Measurements from ENCODE around the gene OTUB2. TPM values are rescaled to one million over a fixed set of nuclear protein-coding genes. Genes with fewer than 3 reads are reported as not detected.

Gene OTUB2
- total and polyA plus RNA-seq, 4 donors, result 0.28 to 0.92 (median 0.63) TPM

DNA sequence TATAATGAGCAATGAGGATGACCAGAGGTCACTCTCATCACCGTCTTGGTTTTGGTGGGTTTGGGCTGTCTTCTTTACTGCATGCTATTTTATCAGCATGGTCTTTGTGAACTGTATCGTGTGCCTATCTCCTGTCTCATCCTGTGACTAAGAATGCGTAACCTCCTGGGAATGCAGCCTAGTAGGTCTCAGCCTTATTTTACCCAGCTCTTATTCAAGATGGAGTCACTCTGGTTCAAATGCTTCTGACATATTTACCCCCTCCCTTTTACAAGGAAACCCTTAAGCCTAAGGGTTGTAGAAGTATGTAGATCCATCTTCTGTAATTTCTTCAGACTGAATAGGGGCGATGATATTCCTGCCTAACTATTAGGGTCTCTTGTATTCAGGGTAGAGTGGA lies 63.3 kb downstream of the OTUB2 start:
- no peak for DNase-seq (ENCODE audit: low spot score)
- Histone ChIP-seq H3K9me3 (ENCODE audit: control insufficient read depth in 4 of 4, low read length in 3 of 4) (no peaks in the 10 kb centered on the region), H3K27me3 (ENCODE audit: control insufficient read depth in 4 of 4, insufficient read depth in 4 of 4, low read length in 3 of 4) (no peaks in the 10 kb centered on the region), H3K36me3 (ENCODE audit: control insufficient read depth in 4 of 4, insufficient read depth in 3 of 4, low read depth in 1 of 4, low read length in 3 of 4) (no peaks in the 10 kb centered on the region), H3K4me1 (ENCODE audit: control insufficient read depth in 4 of 4, insufficient read depth in 4 of 4, low read length in 3 of 4) (no peaks in the 10 kb centered on the region), H3K9ac (ENCODE audit: low read depth in 1 of 2, low read length in 2 of 2) (no peak overlapping the region), H3K4me3 (ENCODE audit: low read depth in 1 of 3, low read length in 3 of 3) (no peak overlapping the region), H3K27ac (ENCODE audit: low read depth in 1 of 2, low read length in 2 of 2) (no peak overlapping the region)
- 96% methylated on average over 4 of the region's 4 CpGs for WGBS
- TF ChIP-seq, protein P1, sequence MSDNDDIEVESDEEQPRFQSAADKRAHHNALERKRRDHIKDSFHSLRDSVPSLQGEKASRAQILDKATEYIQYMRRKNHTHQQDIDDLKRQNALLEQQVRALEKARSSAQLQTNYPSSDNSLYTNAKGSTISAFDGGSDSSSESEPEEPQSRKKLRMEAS (IDR thresholded peaks at IDR 0.05), result no peak
- TF ChIP-seq, protein P2, sequence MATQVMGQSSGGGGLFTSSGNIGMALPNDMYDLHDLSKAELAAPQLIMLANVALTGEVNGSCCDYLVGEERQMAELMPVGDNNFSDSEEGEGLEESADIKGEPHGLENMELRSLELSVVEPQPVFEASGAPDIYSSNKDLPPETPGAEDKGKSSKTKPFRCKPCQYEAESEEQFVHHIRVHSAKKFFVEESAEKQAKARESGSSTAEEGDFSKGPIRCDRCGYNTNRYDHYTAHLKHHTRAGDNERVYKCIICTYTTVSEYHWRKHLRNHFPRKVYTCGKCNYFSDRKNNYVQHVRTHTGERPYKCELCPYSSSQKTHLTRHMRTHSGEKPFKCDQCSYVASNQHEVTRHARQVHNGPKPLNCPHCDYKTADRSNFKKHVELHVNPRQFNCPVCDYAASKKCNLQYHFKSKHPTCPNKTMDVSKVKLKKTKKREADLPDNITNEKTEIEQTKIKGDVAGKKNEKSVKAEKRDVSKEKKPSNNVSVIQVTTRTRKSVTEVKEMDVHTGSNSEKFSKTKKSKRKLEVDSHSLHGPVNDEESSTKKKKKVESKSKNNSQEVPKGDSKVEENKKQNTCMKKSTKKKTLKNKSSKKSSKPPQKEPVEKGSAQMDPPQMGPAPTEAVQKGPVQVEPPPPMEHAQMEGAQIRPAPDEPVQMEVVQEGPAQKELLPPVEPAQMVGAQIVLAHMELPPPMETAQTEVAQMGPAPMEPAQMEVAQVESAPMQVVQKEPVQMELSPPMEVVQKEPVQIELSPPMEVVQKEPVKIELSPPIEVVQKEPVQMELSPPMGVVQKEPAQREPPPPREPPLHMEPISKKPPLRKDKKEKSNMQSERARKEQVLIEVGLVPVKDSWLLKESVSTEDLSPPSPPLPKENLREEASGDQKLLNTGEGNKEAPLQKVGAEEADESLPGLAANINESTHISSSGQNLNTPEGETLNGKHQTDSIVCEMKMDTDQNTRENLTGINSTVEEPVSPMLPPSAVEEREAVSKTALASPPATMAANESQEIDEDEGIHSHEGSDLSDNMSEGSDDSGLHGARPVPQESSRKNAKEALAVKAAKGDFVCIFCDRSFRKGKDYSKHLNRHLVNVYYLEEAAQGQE (IDR thresholded peaks at IDR 0.05), result no peak
- TF ChIP-seq YY1 (IDR thresholded peaks at IDR 0.05), result no peak
- TF ChIP-seq, protein P3, sequence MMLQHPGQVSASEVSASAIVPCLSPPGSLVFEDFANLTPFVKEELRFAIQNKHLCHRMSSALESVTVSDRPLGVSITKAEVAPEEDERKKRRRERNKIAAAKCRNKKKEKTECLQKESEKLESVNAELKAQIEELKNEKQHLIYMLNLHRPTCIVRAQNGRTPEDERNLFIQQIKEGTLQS (IDR thresholded peaks at IDR 0.05), result no peak
- no peak for TF ChIP-seq HNF4A (conservative IDR thresholded peaks at IDR 0.05)

DNA sequence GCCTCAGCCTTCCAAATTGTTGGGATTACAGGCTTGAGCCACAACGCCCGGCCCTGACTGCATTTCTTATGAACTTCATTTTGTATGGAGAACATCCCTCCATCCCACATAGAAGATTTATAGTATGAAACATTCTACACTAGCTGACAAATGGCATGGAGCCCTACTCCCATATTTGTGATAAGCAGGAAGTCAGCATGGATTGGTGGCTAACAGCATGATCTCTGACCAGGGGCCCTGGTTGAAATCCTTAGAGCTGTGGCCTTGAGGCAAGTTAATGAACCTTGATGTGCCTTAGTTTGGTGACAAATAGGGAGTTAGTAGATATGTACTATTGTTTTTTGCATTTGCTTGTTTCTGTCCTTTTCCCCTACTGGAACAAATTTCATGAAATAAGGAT lies 67.3 kb downstream of the OTUB2 start:
- no peaks in the 10 kb centered on the region for H3K9me3 ChIP-seq (ENCODE audit: control insufficient read depth in 4 of 4, low read length in 3 of 4)
- H3K9ac ChIP-seq (ENCODE audit: low read depth in 1 of 2, low read length in 2 of 2), result no peak overlapping the region
- no peaks in the 10 kb centered on the region for H3K27me3 ChIP-seq (ENCODE audit: control insufficient read depth in 4 of 4, insufficient read depth in 4 of 4, low read length in 3 of 4)
- no peak for DNase-seq (ENCODE audit: low spot score)
- no peak overlapping the region for H3K27ac ChIP-seq (ENCODE audit: low read depth in 1 of 2, low read length in 2 of 2)
- no peaks in the 10 kb centered on the region for H3K36me3 ChIP-seq (ENCODE audit: control insufficient read depth in 4 of 4, insufficient read depth in 3 of 4, low read depth in 1 of 4, low read length in 3 of 4)
- no peaks in the 10 kb centered on the region for H3K4me1 ChIP-seq (ENCODE audit: control insufficient read depth in 4 of 4, insufficient read depth in 4 of 4, low read length in 3 of 4)
- WGBS, result 96% methylated on average over 2 of the region's 2 CpGs
- no peak overlapping the region for H3K4me3 ChIP-seq (ENCODE audit: low read depth in 1 of 3, low read length in 3 of 3)
- TF ChIP-seq RAD21 (IDR thresholded peaks at IDR 0.05), result no peak
- no peak for TF ChIP-seq NR2F2 (IDR thresholded peaks at IDR 0.05)
- TF ChIP-seq GABPA (IDR thresholded peaks at IDR 0.05 in 1 of 2, conservative IDR thresholded peaks at IDR 0.05 in 1 of 2), result no peak
- no peak for TF ChIP-seq TAF1 (conservative IDR thresholded peaks at IDR 0.05)
- TF ChIP-seq YY1 (IDR thresholded peaks at IDR 0.05), result no peak
- TF ChIP-seq, protein P2 (IDR thresholded peaks at IDR 0.05), result no peak
- TF ChIP-seq HNF4G (IDR thresholded peaks at IDR 0.05), result no peak
- TF ChIP-seq, protein P4, sequence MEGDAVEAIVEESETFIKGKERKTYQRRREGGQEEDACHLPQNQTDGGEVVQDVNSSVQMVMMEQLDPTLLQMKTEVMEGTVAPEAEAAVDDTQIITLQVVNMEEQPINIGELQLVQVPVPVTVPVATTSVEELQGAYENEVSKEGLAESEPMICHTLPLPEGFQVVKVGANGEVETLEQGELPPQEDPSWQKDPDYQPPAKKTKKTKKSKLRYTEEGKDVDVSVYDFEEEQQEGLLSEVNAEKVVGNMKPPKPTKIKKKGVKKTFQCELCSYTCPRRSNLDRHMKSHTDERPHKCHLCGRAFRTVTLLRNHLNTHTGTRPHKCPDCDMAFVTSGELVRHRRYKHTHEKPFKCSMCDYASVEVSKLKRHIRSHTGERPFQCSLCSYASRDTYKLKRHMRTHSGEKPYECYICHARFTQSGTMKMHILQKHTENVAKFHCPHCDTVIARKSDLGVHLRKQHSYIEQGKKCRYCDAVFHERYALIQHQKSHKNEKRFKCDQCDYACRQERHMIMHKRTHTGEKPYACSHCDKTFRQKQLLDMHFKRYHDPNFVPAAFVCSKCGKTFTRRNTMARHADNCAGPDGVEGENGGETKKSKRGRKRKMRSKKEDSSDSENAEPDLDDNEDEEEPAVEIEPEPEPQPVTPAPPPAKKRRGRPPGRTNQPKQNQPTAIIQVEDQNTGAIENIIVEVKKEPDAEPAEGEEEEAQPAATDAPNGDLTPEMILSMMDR (IDR thresholded peaks at IDR 0.05; ENCODE audit: low read depth, low read length, missing input control), result no peak
- no peak for TF ChIP-seq EGR1 (IDR thresholded peaks at IDR 0.05; ENCODE audit: low read depth in 2 of 2)
- TF ChIP-seq, protein P1 (IDR thresholded peaks at IDR 0.05), result no peak
